Cardiac septum (tissue), 1 donor: Measurements from ENCODE around the gene ATF6. TPM values are rescaled to one million over a fixed set of nuclear protein-coding genes. Genes with fewer than 3 reads are reported as not detected.

ENCODE experiments used
- DNase-seq: peaks from one replicate; pipeline ENCODE4 v3.0.0-alpha.2; 2020; ENCODE audit warnings: low spot score
- intact Hi-C: fragments of 100-400 bp; cut with DNase I; formaldehyde crosslinking; loops from one replicate; pipeline ENCODE4 v1.14.0; 2022
- total RNA-seq: library from RNA; stranded (reverse); fragmentation: NEBNext Ultra II Directional; extraction: Animal tissue kit (Norgen Biotek cat#: 25700); gene quantifications from one replicate; pipeline ENCODE4 v1.2.1, GENCODE V29; 2021
- donor health status: DM: no; HTN: no; CAD: no.

The ATF6 gene
- total RNA-seq, 1 donor from 2014 or later: 14.9 TPM

- intact Hi-C loops: no loop called here
- no peak for DNase-seq
Measured at GRCh38 chr1:162004441-162004950, 238.4 kb downstream of the ATF6 start.

- DNase-seq: no peak
- intact Hi-C loops: no loop called here
Measured at GRCh38 chr1:162006081-162006480, 240.0 kb downstream of the ATF6 start.

- no peak for DNase-seq
Measured at GRCh38 chr1:162007466-162007865, 241.3 kb downstream of the ATF6 start.

GRCh38 chr1:162008799-162009198 lies 242.7 kb downstream of the ATF6 start:
- intact Hi-C loops: no loop called here
- no peak for DNase-seq

More at GRCh38 chr1:162007466-162007865, 241.3 kb downstream of the ATF6 start:
- intact Hi-C loops: no loop called here

- no peak for DNase-seq
- intact Hi-C loops: no loop called here
Measured at GRCh38 chr1:162009501-162010174, 243.5 kb downstream of the ATF6 start.

GRCh38 chr1:162010175-162010506 lies 244.0 kb downstream of the ATF6 start:
- DNase-seq: no peak
- intact Hi-C loops: no loop called here

- intact Hi-C loops: no loop called here
- DNase-seq: no peak
Measured at GRCh38 chr1:162011337-162012012, 245.4 kb downstream of the ATF6 start.

- no peak for DNase-seq
- intact Hi-C loops: no loop called here
Measured at GRCh38 chr1:162013289-162013688, 247.2 kb downstream of the ATF6 start.

Other genes starting within 250 kb of the ATF6 start
- 1.9 TPM for gene HSPA6, start 241.8 kb upstream of the ATF6 start, total RNA-seq
- 14.7 TPM for gene FCGR3A, start 216.5 kb upstream of the ATF6 start, total RNA-seq
- 8.4 TPM for gene FCGR3B, start 135.1 kb upstream of the ATF6 start, total RNA-seq
- gene FCGR2B, start 103.2 kb upstream of the ATF6 start, total RNA-seq: 5.6 TPM
- gene FCRLA, start 59.1 kb upstream of the ATF6 start, total RNA-seq: 0.40 TPM
- 0.38 TPM for gene FCRLB, start 44.8 kb upstream of the ATF6 start, total RNA-seq
- gene DUSP12, start 16.5 kb upstream of the ATF6 start, total RNA-seq: 8.2 TPM